ENCODE measurements around the gene SURF1.
"Not testable (repeated sequence)": the region's sequence is repeated elsewhere in the genome, so short reads cannot be mapped to it uniquely, and the experiment has no call there.

Gene SURF1

DNA sequence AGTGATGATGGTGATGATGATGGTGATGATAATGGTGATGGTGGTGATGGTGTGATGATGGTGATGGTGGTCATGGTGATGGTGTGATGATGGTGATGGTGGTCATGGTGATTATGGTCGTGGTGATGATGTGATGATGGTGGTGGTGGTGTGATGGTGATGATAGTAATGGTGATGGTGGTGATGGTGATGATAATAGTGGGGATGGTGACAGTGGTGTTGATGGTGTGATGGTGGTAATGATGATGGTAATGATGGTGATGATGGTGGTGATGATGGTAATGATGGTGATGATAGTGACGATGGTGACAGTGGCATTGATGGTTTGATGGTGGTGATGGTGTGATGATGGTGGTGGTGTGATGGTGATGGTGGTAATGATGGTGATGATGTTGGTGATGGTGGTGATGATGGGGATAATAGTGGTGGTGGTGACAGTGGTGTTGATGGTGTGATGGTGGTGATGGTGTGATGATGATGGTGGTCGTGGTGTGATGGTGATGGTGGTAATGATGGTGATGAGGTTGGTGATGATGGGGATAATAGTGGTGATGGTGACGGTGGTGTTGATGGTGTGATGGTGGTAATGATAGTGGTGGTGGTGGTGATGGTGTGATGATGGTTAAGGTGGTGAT is 26.3 kb upstream of the SURF1 start:
- no peak for TF ChIP-seq CTCF (IDR thresholded peaks at IDR 0.05; ENCODE audit: low read depth, low read length)
- no peak for TF ChIP-seq POLR2A (IDR thresholded peaks at IDR 0.05; ENCODE audit: extremely low read depth, insufficient read length)
- TF ChIP-seq, protein P1, sequence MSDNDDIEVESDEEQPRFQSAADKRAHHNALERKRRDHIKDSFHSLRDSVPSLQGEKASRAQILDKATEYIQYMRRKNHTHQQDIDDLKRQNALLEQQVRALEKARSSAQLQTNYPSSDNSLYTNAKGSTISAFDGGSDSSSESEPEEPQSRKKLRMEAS (IDR thresholded peaks at IDR 0.05; ENCODE audit: low read depth, low read length): no peak
- TF ChIP-seq MYC (IDR thresholded peaks at IDR 0.05; ENCODE audit: low read depth, low read length): no peak
- no peak for DNase-seq (ENCODE audit: low read depth)
- H3K4me3 ChIP-seq (ENCODE audit: low read depth, low read length): no peak overlapping the region

DNA sequence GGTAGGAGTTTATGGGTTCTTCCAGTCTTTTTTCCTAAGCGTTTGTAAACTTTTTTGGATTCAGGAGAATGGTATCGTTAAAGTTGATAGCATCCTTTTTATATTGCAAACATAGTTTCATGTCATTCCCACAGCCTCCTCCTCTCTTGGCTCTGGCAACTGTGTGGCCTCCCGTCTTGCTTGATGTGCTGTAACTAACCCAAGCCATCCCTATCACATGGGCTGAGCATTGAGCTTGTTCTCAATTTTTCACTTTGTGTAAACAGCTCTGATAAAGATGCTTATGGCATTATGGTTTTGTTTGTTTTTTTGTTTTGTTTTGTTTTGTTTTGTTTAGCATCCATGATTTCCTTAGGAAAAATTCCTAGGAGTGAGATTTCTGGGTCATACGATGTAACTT is 24.4 kb upstream of the SURF1 start:
- TF ChIP-seq POLR2A (IDR thresholded peaks at IDR 0.05; ENCODE audit: extremely low read depth, insufficient read length): no peak
- DNase-seq (ENCODE audit: low read depth): no peak
- H3K4me3 ChIP-seq (ENCODE audit: low read depth, low read length): no peak overlapping the region

GRCh38 chr9:133379153-133380086 is 23.1 kb upstream of the SURF1 start:
- no peak overlapping the region for H3K4me3 ChIP-seq (ENCODE audit: low read depth, low read length)
- no peak for DNase-seq (ENCODE audit: low read depth)
- no peak for TF ChIP-seq CTCF (IDR thresholded peaks at IDR 0.05; ENCODE audit: low read depth, low read length)

DNA sequence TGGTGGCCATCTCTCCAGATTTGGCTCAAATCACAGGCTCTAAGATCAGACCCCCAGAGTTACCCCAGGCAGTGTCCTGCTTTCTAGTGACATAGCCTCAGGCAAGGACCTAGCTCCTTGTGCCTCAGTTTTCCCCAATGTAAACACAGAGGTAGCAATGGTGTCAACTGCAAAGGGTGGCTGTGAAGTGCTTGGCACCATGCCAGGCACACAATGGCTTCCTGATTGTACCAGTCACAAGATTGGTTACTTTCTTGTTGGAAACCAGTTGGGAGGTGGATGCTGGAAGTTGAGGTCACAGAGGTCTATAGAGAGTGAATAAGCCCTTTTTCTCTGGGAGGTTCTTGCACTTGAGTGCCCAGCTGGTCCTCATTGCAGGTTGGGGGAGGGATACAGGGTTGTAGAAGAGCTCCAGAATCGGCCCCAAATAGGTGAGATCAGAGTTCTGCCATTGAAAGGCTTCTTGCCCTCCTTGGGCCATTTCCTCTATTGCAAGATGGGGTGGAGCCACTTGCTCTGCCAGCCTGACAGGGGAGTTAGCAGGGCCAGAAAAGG is 22.2 kb upstream of the SURF1 start:
- TF ChIP-seq, protein P1 (IDR thresholded peaks at IDR 0.05; ENCODE audit: low read depth, low read length): no peak
- TF ChIP-seq CTCF (IDR thresholded peaks at IDR 0.05; ENCODE audit: low read depth, low read length) (no peak), MYC (IDR thresholded peaks at IDR 0.05; ENCODE audit: low read depth, low read length) (no peak), POLR2A (IDR thresholded peaks at IDR 0.05; ENCODE audit: extremely low read depth, insufficient read length) (no peak)
- no peak for DNase-seq (ENCODE audit: low read depth)
- no peak overlapping the region for H3K4me3 ChIP-seq (ENCODE audit: low read depth, low read length)

GRCh38 chr9:133377721-133378216 is 21.5 kb upstream of the SURF1 start:
- peak; percentile 45 for DNase-seq (ENCODE audit: low read depth)

DNA sequence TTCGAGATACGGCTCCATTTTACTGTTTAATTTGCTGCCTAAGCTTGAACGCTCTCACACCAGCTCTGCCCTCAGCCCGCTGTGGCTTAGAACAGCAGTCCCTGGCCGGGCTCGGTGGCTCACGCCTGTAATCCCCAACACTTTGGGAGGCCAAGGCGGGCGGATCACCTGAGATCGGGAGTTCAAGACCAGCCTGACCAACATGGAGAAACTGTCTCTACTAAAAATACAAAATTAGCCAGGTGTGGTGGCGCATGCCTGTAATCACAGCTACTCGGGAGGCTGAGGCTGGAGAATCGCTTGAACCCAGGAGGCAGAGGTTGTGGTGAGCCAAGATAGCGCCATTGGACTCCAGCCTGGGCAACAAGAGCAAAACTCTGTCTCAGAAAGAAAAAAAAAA is 21.0 kb upstream of the SURF1 start:
- not testable (repeated sequence) for DNase-seq (ENCODE audit: low read depth); H3K4me3 ChIP-seq (ENCODE audit: low read depth, low read length)

More at GRCh38 chr9:133377721-133378216, 21.5 kb upstream of the SURF1 start:
- no peak overlapping the region for H3K4me3 ChIP-seq (ENCODE audit: low read depth, low read length)
- no peak for TF ChIP-seq MYC (IDR thresholded peaks at IDR 0.05; ENCODE audit: low read depth, low read length)
- TF ChIP-seq POLR2A (IDR thresholded peaks at IDR 0.05; ENCODE audit: extremely low read depth, insufficient read length): no peak
- no peak for TF ChIP-seq CTCF (IDR thresholded peaks at IDR 0.05; ENCODE audit: low read depth, low read length)
- TF ChIP-seq, protein P1 (IDR thresholded peaks at IDR 0.05; ENCODE audit: low read depth, low read length): no peak

Measured in NB4 (cell line).